ENCODE data around the gene HINFP.

- TF ChIP-seq CTCF (IDR thresholded peaks at IDR 0.05; ENCODE audit: low read depth, low read length) (peak; percentile 78), POLR2A (IDR thresholded peaks at IDR 0.05; ENCODE audit: extremely low read depth, insufficient read length) (no peak)
Measured at GRCh38 chr11:119134389-119134978, 13.1 kb downstream of the HINFP start.
